Activated CD4-positive, alpha-beta T cell treated with anti-CD3 and anti-CD28 coated beads, Interleukin-10, Interleukin-2, amounts not matched to agents 100 ng/mL and 50 ng/mL, durations not matched to agents 16 hours and 8 hours (primary cell): ENCODE data around the gene CHD5.

ENCODE experiments used
- DNase-seq: peaks from one replicate; pipeline ENCODE4 v3.0.0-alpha.2; 2020

The CHD5 gene

GRCh38 chr1:6130036-6130435 is 50.1 kb downstream of the CHD5 start:
- no peak for DNase-seq

GRCh38 chr1:6129313-6129712 is 50.8 kb downstream of the CHD5 start:
- no peak for DNase-seq

- DNase-seq = no peak
Observed at GRCh38 chr1:6128276-6129081, 51.6 kb downstream of the CHD5 start.

GRCh38 chr1:6127587-6128163 is 52.4 kb downstream of the CHD5 start:
- peak; percentile 78 for DNase-seq

GRCh38 chr1:6126521-6127067 is 53.5 kb downstream of the CHD5 start:
- DNase-seq = no peak

- DNase-seq = no peak
Observed at GRCh38 chr1:6126028-6126427, 54.1 kb downstream of the CHD5 start.

- no peak for DNase-seq
Observed at GRCh38 chr1:6125366-6125765, 54.8 kb downstream of the CHD5 start.

GRCh38 chr1:6124746-6125365 is 55.3 kb downstream of the CHD5 start:
- DNase-seq = no peak

GRCh38 chr1:6124341-6124740 is 55.8 kb downstream of the CHD5 start:
- DNase-seq = no peak

- DNase-seq = no peak
Observed at GRCh38 chr1:6123816-6124215, 56.3 kb downstream of the CHD5 start.

GRCh38 chr1:6123083-6123482 is 57.0 kb downstream of the CHD5 start:
- no peak for DNase-seq

- DNase-seq = no peak
Observed at GRCh38 chr1:6121651-6122370, 58.3 kb downstream of the CHD5 start.

- no peak for DNase-seq
Observed at GRCh38 chr1:6121021-6121421, 59.1 kb downstream of the CHD5 start.

- DNase-seq = no peak
Observed at GRCh38 chr1:6118415-6118814, 61.7 kb downstream of the CHD5 start.

GRCh38 chr1:6117624-6118023 is 62.5 kb downstream of the CHD5 start:
- no peak for DNase-seq

- DNase-seq = no peak
Observed at GRCh38 chr1:6117064-6117463, 63.1 kb downstream of the CHD5 start.

GRCh38 chr1:6116137-6116536 is 64.0 kb downstream of the CHD5 start:
- no peak for DNase-seq

- no peak for DNase-seq
Observed at GRCh38 chr1:6113745-6114144, 66.4 kb downstream of the CHD5 start.

- DNase-seq = no peak
Observed at GRCh38 chr1:6113116-6113515, 67.0 kb downstream of the CHD5 start.

- DNase-seq = no peak
Observed at GRCh38 chr1:6112690-6113005, 67.5 kb downstream of the CHD5 start.

GRCh38 chr1:6111991-6112689 is 68.0 kb downstream of the CHD5 start:
- DNase-seq = no peak

- DNase-seq = no peak
Observed at GRCh38 chr1:6111571-6111970, 68.5 kb downstream of the CHD5 start.

- no peak for DNase-seq
Observed at GRCh38 chr1:6110326-6110725, 69.8 kb downstream of the CHD5 start.
